CD4-positive, alpha-beta T cell treated with Interferon gamma for 1 hour (primary cell): ENCODE measurements around the gene NWD2.

Experiments used
- DNase-seq: peaks from one replicate; pipeline ENCODE4 v3.0.0-alpha.2; 2020

Gene NWD2

DNA sequence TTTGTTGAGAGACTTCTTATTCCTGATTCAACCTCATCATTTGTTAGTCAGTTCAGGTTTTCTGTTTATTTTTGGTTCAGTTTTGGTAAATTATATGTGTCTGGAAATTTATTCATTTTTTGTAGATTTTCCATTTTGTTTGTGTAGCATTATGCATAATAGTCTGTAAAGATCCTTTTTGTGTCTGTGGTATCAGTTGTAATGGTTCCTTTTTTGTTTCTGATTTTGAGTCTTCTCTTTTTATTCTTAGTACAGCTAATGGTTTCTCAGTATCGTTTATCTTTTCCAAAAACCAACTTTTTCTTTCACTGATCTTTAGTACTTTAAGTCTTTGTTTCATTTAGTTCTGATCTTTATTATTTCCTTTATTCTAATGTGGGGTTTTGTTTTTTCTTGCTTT, 61.4 kb downstream of the NWD2 start:
- no peak for DNase-seq

- DNase-seq = no peak
Measured at GRCh38 chr4:37317104-37317643, 72.6 kb downstream of the NWD2 start.

- no peak for DNase-seq
Measured at GRCh38 chr4:37320513-37321235, 76.1 kb downstream of the NWD2 start.

- DNase-seq = no peak
Measured at GRCh38 chr4:37322122-37322521, 77.6 kb downstream of the NWD2 start.

GRCh38 chr4:37324546-37324945, 80.0 kb downstream of the NWD2 start:
- DNase-seq = no peak

DNA sequence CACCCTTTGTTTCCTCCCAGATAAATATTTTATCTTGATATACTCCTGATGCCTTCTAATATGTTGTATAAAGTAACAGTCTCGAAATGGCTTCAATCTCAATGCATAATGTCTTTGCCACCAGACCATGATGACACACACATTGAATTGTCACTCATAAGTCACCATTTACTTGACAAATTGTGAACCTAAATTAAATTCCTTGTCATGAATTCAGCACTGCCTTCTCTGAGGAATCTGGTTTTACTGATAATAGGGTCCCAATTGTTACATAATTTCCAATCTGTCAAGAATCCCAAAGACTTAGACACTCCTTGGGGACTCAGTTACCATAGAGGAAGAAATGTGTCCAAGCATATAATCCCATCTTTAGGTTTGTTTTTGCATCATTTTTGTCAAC, 82.3 kb downstream of the NWD2 start:
- DNase-seq = no peak

GRCh38 chr4:37338972-37339371, 94.4 kb downstream of the NWD2 start:
- no peak for DNase-seq

DNA sequence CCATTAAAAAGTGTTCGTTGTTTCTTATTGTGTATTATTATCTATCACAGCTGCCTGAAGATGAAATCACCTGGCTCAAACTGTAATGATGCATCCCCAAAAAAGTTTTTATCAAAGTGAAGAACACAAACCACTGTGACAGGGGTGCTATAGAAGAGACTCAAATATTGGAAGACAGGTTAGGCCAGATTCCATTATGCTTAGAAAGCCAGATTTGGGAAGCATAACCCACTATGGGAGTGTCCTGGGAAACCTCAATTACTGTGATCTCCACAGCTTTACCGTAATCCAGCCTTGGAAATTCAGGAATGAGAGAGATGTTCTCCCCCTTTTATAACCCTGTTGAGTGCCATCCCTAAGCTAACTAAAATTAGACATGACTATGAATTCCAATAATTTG, 114.2 kb downstream of the NWD2 start:
- no peak for DNase-seq

DNA sequence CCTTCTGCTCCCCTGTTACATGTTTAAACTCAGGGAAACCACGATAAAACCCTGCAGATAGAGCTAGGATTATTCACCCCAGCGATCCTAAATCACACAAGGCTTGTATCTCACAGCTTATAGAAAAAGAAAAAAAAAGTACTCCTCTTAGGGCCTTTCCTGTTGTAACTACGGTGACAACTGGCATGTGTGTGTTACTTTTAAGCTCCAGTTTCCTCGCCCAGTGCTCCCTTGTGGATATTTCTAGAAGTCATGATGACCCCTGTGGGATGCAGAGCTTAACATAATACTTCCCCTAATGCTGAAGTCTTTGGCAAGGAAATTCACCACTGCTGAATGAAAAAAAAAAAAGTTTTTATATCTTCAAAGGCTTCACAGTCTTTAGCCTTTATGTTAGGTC, 114.7 kb downstream of the NWD2 start:
- no peak for DNase-seq

- DNase-seq = no peak
Measured at GRCh38 chr4:37365888-37366287, 121.3 kb downstream of the NWD2 start.

DNA sequence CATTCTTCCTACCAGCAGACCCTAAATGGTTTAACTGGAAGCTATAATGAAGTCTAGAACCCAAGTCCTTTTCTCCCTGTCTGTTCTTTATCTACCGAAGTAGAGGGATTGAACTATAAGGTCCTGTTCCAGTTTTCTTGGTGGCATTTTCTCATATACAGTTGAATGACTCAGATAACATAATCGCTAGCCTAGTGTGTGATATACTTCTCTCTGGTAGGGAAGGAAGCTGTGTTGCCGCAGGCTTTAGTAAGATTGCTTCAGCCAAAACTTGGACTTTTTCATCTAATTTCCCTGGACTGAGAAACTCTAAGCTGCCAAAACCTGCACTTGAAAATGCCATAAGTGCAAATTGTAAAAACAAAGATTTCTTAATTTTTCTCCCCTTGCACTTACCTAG, 123.4 kb downstream of the NWD2 start:
- no peak for DNase-seq

DNA sequence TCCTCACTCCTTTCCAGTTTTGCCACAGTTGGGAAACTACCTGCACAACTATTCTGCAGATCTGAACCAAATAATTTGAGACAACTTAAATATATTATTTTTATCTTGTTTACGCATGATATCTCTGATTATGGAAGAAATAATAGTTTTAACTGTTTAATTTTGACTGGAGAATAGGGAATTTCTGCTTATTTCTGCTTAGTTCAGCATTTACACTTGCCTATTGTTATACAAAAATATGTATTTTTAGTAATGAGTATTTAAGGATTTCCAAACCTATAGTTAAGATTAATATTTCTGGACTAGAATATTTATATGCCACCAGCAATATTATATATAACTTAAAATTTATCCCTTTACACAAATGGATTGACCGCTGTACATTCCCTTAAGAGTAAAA, 125.5 kb downstream of the NWD2 start:
- no peak for DNase-seq

- no peak for DNase-seq
Measured at GRCh38 chr4:37381040-37381668, 136.6 kb downstream of the NWD2 start.

- no peak for DNase-seq
Measured at GRCh38 chr4:37383579-37384229, 139.2 kb downstream of the NWD2 start.

DNA sequence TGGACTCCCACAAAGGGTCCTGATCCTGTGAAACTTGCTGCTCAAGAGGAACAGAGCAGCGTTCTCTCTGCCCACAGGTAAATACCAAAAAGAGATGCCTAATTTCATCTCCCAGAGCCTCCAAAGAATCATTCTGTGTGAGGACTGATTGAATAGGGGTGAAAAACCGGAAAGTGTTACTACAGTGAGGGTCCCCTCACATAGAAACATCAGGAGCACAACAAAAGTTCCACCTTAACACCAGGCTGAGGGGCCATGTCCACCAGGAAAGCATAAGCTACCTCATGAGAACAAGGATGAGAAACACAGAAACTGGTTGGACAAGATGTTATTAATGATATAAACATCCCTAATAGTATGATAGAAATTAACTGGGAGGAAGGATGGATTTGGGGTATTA, 140.9 kb downstream of the NWD2 start:
- no peak for DNase-seq

DNA sequence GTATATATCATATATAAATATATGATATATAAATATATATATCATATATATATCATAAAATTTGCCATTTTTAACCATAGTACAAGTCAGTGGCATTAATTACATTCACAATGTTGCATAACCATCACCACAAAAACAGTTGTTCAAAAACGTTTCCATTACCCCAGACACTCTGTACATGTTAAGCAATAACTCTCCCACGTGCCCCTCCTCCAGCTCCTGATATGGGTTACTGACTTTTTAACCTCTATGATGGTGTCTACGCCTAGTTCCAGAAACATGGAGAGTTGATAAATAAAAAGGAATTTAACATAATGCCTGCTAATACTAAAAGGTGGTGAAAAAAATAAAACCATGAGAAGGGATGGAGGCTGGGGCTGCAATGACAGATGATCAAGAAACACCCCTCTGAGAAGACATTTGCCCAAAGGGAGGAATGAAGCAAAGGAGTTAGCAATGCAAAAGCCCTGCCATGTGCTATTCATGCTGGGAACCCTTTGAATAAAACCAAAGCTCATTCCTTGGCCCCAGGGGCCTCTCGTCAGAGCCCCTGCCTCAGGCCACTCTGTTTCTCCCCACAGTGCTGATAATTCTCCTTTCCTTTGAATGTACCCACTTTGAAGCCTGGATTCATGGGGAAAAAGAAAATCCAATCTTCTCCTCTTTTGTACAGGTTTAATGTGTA, 144.3 kb downstream of the NWD2 start:
- no peak for DNase-seq

DNA sequence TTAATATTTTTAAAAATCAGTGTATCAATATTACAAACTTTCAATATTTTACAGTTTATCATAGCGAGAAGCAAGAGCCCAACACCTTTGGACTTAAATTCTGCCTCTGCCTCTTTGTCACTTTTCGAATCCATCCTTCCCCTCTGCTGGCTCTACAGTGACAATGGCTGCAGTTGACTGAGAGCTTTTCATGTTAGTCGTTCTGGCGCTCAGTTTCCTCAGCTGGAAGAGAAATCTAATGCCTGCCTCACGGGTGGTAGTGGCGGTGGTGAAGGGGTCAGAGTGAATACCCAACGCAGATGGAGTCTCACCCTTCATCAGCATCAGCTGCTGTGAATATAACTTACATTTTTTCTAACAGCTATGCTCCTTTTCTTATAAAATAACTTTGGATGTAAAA, 144.8 kb downstream of the NWD2 start:
- no peak for DNase-seq

DNA sequence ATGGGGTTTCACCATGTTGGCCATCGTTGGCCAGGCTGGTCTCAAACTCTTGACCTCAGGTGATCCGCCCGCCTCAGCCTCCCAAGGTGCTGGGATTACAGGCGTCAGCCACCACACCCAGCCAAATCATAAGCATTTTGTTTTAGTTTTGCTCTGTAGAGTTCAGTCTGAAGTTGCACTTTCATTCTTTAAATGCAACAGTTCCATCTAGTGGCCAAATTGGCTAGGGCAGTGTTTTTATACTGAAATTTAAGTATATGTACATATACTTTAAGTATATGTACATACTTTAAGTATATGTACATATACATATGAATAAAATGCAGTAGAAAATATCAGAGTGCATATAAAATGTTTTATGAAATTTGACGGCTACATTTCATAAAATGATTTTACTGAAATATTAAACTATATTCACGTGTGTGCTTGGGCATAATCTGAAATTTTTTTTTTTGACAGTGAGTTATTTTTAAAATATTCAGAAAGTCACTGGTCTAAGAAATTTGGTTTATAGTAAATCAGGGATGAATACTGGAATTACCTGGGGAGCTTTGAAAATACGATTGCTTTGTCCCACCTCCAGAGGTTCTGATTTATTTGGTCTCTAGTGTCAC, 145.5 kb downstream of the NWD2 start:
- no peak for DNase-seq

- DNase-seq = no peak
Measured at GRCh38 chr4:37392521-37393255, 148.1 kb downstream of the NWD2 start.

- DNase-seq = no peak
Measured at GRCh38 chr4:37393321-37393720, 148.8 kb downstream of the NWD2 start.

GRCh38 chr4:37393889-37394288, 149.3 kb downstream of the NWD2 start:
- DNase-seq = no peak

GRCh38 chr4:37397505-37397904, 153.0 kb downstream of the NWD2 start:
- no peak for DNase-seq
